ENCODE data around the gene SERPINA10. TPM values are rescaled to one million over a fixed set of nuclear protein-coding genes. Genes with fewer than 3 reads are reported as not detected.
"Not testable (repeated sequence)": the region's sequence is repeated elsewhere in the genome, so short reads cannot be mapped to it uniquely, and the experiment has no call there.

Gene SERPINA10
- total RNA-seq, 1 experiment from 2014 or later = not detected

GRCh38 chr14:94298130-94298529, 5.1 kb upstream of the SERPINA10 start:
- ATAC-seq (no peak), DNase-seq (no peak)
- ChIA-PET POLR2A (ENCODE audit: unreplicated experiment) (no interaction called here), CTCF (no interaction called here)
- H3K4me1 ChIP-seq (ENCODE audit: insufficient read depth, low read length) = no peaks in the 10 kb centered on the region
- no peak overlapping the region for H3K9ac ChIP-seq (ENCODE audit: low read length)
- H3K4me3 ChIP-seq (ENCODE audit: low read length) = no peak overlapping the region
- no peaks in the 10 kb centered on the region for H3K9me2 ChIP-seq (replicated peaks; ENCODE audit: low read length)
- H3K4me2 ChIP-seq (ENCODE audit: low read length) = no peak overlapping the region
- no peak for TF ChIP-seq EZH2 (IDR thresholded peaks at IDR 0.05; ENCODE audit: low read length, unreplicated experiment)
- TF ChIP-seq, protein P1, sequence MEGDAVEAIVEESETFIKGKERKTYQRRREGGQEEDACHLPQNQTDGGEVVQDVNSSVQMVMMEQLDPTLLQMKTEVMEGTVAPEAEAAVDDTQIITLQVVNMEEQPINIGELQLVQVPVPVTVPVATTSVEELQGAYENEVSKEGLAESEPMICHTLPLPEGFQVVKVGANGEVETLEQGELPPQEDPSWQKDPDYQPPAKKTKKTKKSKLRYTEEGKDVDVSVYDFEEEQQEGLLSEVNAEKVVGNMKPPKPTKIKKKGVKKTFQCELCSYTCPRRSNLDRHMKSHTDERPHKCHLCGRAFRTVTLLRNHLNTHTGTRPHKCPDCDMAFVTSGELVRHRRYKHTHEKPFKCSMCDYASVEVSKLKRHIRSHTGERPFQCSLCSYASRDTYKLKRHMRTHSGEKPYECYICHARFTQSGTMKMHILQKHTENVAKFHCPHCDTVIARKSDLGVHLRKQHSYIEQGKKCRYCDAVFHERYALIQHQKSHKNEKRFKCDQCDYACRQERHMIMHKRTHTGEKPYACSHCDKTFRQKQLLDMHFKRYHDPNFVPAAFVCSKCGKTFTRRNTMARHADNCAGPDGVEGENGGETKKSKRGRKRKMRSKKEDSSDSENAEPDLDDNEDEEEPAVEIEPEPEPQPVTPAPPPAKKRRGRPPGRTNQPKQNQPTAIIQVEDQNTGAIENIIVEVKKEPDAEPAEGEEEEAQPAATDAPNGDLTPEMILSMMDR (conservative IDR thresholded peaks at IDR 0.05; ENCODE audit: low read depth, low read length) = no peak
- TF ChIP-seq EZH2phosphoT487 (IDR thresholded peaks at IDR 0.05; ENCODE audit: borderline replicate concordance, low read length) = no peak
- H4K20me1 ChIP-seq (ENCODE audit: low read length) = no peaks in the 10 kb centered on the region
- no TSS peak for BruUV-seq (replicated peaks)
- no peaks in the 10 kb centered on the region for H3K79me2 ChIP-seq (ENCODE audit: low read length)
- H3K27ac ChIP-seq (ENCODE audit: low read length) = no peak overlapping the region
- H2AFZ ChIP-seq (ENCODE audit: low read length) = no peak overlapping the region
- no peaks in the 10 kb centered on the region for H3K9me3 ChIP-seq (ENCODE audit: low read length)
- 0 out of 2 replicates have a peak, but pooled peaks cover 1% of the 10 kb centered on the region for H3K27me3 ChIP-seq (ENCODE audit: low read length)
- H3K36me3 ChIP-seq (ENCODE audit: low read depth, low read length) = no peaks in the 10 kb centered on the region
- no peaks in the 10 kb centered on the region for H3F3A ChIP-seq (ENCODE audit: low read length, unreplicated experiment)
- intact Hi-C loops (cut with micrococcal nuclease) = no loop called here

DNA sequence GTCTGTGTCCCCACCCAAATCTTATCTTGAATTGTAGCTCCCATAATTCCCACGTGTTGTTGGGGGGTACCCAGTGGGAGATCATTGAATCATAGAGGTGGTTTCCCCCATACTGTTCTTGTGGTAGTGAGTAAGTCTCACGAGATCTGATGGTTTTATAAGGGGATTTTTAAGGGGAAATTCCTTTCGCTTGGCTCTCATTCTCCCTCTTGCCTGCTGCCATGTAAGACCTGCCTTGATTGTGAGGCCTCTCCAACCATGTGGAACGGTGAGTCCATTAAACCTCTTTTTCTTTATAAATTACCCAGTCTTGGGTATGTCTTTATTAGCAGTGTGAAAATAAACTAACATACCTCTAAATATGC, 3.1 kb upstream of the SERPINA10 start:
- H3K79me2 ChIP-seq (ENCODE audit: low read length); H3F3A ChIP-seq (ENCODE audit: low read length, unreplicated experiment); H3K4me3 ChIP-seq (ENCODE audit: low read length); H3K9me2 ChIP-seq (replicated peaks; ENCODE audit: low read length); ATAC-seq; H3K36me3 ChIP-seq (ENCODE audit: low read depth, low read length); H3K4me1 ChIP-seq (ENCODE audit: insufficient read depth, low read length); CTCF ChIA-PET; H4K20me1 ChIP-seq (ENCODE audit: low read length); DNase-seq; H3K9me3 ChIP-seq (ENCODE audit: low read length); intact Hi-C loops (cut with micrococcal nuclease); BruUV-seq (replicated peaks); POLR2A ChIA-PET (ENCODE audit: unreplicated experiment); H3K27ac ChIP-seq (ENCODE audit: low read length); H3K9ac ChIP-seq (ENCODE audit: low read length); H2AFZ ChIP-seq (ENCODE audit: low read length); H3K4me2 ChIP-seq (ENCODE audit: low read length): not testable (repeated sequence)
- 0 out of 2 replicates have a peak, but pooled peaks cover 16% of the 10 kb centered on the region for H3K27me3 ChIP-seq (ENCODE audit: low read length)

DNA sequence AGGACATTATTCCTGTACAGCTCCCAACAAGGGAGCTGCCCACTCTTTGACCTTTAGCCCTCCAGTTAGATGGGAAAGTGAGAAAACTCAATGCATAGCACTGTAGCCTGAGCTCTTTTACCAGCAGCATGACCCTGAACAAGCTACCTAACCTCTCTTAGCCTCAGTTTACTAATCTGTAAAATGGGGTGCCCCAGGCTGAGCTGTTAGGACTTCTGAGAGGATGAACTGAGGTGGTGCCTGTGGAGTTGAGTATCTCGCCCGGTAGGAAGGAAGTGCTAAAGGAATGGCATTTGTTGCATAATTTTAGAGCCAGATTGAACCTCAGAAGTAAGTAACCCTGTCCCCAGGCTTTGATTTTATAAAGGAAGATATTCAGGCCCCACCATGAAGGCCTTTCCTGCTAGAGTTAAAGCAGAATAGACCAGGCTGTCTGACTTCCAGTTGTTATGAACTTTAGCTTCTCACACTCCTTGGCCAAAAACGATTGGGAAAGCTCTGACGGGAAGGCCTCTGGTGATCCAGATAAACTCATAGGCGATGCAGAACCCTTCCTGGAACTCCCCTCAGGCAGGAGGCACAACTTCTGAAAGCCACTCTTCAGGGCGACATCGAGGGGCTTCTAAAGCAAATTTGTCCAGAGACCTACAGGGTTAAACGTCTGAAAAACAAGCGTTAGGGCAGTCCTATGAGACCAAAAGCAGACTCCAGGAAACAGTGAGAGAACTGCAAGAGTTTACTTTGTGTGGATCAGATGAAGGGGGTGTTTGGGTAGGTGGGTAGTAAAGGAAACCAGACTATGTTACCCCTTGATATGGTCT, 2.5 kb upstream of the SERPINA10 start:
- no TSS peak for BruUV-seq (replicated peaks)
- Histone ChIP-seq H2AFZ (ENCODE audit: low read length) (no peak overlapping the region), H3K9me2 (replicated peaks; ENCODE audit: low read length) (no peaks in the 10 kb centered on the region), H3K4me3 (ENCODE audit: low read length) (no peak overlapping the region), H3F3A (ENCODE audit: low read length, unreplicated experiment) (no peaks in the 10 kb centered on the region), H3K9me3 (ENCODE audit: low read length) (no peaks in the 10 kb centered on the region), H3K36me3 (ENCODE audit: low read depth, low read length) (no peaks in the 10 kb centered on the region), H3K27ac (ENCODE audit: low read length) (no peak overlapping the region), H3K9ac (ENCODE audit: low read length) (no peak overlapping the region), H3K4me2 (ENCODE audit: low read length) (no peak overlapping the region), H3K27me3 (ENCODE audit: low read length) (0 out of 2 replicates have a peak, but pooled peaks cover 16% of the 10 kb centered on the region), H3K79me2 (ENCODE audit: low read length) (no peaks in the 10 kb centered on the region), H3K4me1 (ENCODE audit: insufficient read depth, low read length) (no peaks in the 10 kb centered on the region), H4K20me1 (ENCODE audit: low read length) (no peaks in the 10 kb centered on the region)
- no peak for ATAC-seq
- intact Hi-C loops (cut with micrococcal nuclease) = no loop called here
- no peak for DNase-seq
- CTCF ChIA-PET = no interaction called here
- POLR2A ChIA-PET (ENCODE audit: unreplicated experiment) = no interaction called here
- TF ChIP-seq EZH2 (IDR thresholded peaks at IDR 0.05; ENCODE audit: low read length, unreplicated experiment) (no peak), EZH2phosphoT487 (IDR thresholded peaks at IDR 0.05; ENCODE audit: borderline replicate concordance, low read length) (no peak)
- TF ChIP-seq, protein P1 (conservative IDR thresholded peaks at IDR 0.05; ENCODE audit: low read depth, low read length) = no peak
